Kidney epithelial cell (primary cell): ENCODE measurements around the gene PNMA6E. TPM values are rescaled to one million over a fixed set of nuclear protein-coding genes. Genes with fewer than 3 reads are reported as not detected.

Experiments used
- DNase-seq: peaks from one replicate; pipeline ENCODE4 v3.0.0-alpha.2; 2010; ENCODE audit warnings: low read depth
- H3K27me3 ChIP-seq: 2 replicates; pipeline ENCODE4 v1.6.0; 2011; ENCODE audit warnings: low read length; ENCODE audit not compliant: control insufficient read depth, insufficient read depth
- H3K36me3 ChIP-seq: 2 replicates; pipeline ENCODE4 v1.5.1; 2011; ENCODE audit warnings: low read length; ENCODE audit not compliant: control insufficient read depth, insufficient read depth
- H3K4me3 ChIP-seq: 2 replicates; pipeline ENCODE4 v1.5.1; 2011; ENCODE audit warnings: low read depth, mild to moderate bottlenecking, control low read depth, low read length
- CTCF ChIP-seq: IDR thresholded peaks from 2 replicates; pipeline ENCODE4 v1.5.1; 2011; ENCODE audit warnings: mild to moderate bottlenecking, moderate library complexity, low read length, control low read depth, inconsistent platforms; ENCODE audit not compliant: insufficient read depth, poor library complexity, severe bottlenecking
- total RNA-seq: library from RNA; depleted of rRNA; stranded (reverse); fragments of >200 nt; gene quantifications from 2 replicates; pipeline ENCODE4 v1.2.3, GENCODE V29; 2015

The PNMA6E gene
- total RNA-seq: not detected in 2 replicates

GRCh38 chrX:153401133-153401764, at the start of gene PNMA6E:
PNMA6E (minus strand) TSS chrX:153401350; CDS start chrX:153398849, 2,501 bp downstream.
- Histone ChIP-seq H3K27me3 (no peaks in the 10 kb centered on the region), H3K4me3 (no peak within 1 kb of the TSS), H3K36me3 (no peaks in the 10 kb centered on the region)
- DNase-seq: no peak
- no peak for TF ChIP-seq CTCF

GRCh38 chrX:153450949-153451277, 49.8 kb upstream of the PNMA6E start:
- Histone ChIP-seq H3K27me3 (no peaks in the 10 kb centered on the region), H3K4me3 (no peak overlapping the region), H3K36me3 (no peaks in the 10 kb centered on the region)
- DNase-seq: no peak
- TF ChIP-seq CTCF: no peak

GRCh38 chrX:153450114-153450948, 49.2 kb upstream of the PNMA6E start:
- no peak overlapping the region for H3K4me3 ChIP-seq
- no peaks in the 10 kb centered on the region for H3K27me3 ChIP-seq
- H3K36me3 ChIP-seq: no peaks in the 10 kb centered on the region
- no peak for DNase-seq
- no peak for TF ChIP-seq CTCF

- DNase-seq: no peak
- Histone ChIP-seq H3K36me3 (no peaks in the 10 kb centered on the region), H3K27me3 (no peaks in the 10 kb centered on the region), H3K4me3 (no peak overlapping the region)
- no peak for TF ChIP-seq CTCF
These were observed 48.4 kb upstream of the PNMA6E start for GRCh38 chrX:153449368-153450113.

- DNase-seq: no peak
- Histone ChIP-seq H3K36me3 (no peaks in the 10 kb centered on the region), H3K27me3 (no peaks in the 10 kb centered on the region), H3K4me3 (no peak overlapping the region)
- TF ChIP-seq CTCF: no peak
These were observed 47.6 kb upstream of the PNMA6E start for GRCh38 chrX:153448556-153449367.
